PFSK-1 (cell line): ENCODE measurements around the gene MAGI2.

ENCODE experiments used
- FOXP2 ChIP-seq: optimal IDR thresholded peaks from 2 replicates; pipeline ENCODE3; 2011; ENCODE audit warnings: borderline replicate concordance, control low read depth, inconsistent platforms; ENCODE audit not compliant: insufficient read depth; ENCODE audit errors: extremely low read length, extremely low read depth
- POLR2AphosphoS5 ChIP-seq: IDR thresholded peaks from 2 replicates; pipeline ENCODE4 v1.6.1; 2012; ENCODE audit warnings: low read depth, mild to moderate bottlenecking, control low read depth, low read length, moderate library complexity
- SIN3A ChIP-seq: IDR thresholded peaks from 2 replicates; pipeline ENCODE4 v1.6.1; 2012; ENCODE audit warnings: mild to moderate bottlenecking, low read length, moderate library complexity, borderline replicate concordance; ENCODE audit not compliant: insufficient read depth
- TAF1 ChIP-seq: IDR thresholded peaks from 2 replicates; pipeline ENCODE4 v1.6.1; 2012; ENCODE audit warnings: low read length, control low read depth, borderline replicate concordance; ENCODE audit not compliant: insufficient read depth
- TF ChIP-seq, protein P1 (sequence below), 2 experiments: IDR thresholded peaks; 2 replicates each; pipeline versions ENCODE4 v1.6.1 to v1.8.0; 2011 to 2012; ENCODE audit warnings: low read depth in 2 of 2, low read length in 2 of 2, control low read depth in 1 of 2, inconsistent platforms in 1 of 2, mild to moderate bottlenecking in 1 of 2, moderate library complexity in 1 of 2; ENCODE audit not compliant: insufficient read depth in 1 of 2

Gene MAGI2

DNA sequence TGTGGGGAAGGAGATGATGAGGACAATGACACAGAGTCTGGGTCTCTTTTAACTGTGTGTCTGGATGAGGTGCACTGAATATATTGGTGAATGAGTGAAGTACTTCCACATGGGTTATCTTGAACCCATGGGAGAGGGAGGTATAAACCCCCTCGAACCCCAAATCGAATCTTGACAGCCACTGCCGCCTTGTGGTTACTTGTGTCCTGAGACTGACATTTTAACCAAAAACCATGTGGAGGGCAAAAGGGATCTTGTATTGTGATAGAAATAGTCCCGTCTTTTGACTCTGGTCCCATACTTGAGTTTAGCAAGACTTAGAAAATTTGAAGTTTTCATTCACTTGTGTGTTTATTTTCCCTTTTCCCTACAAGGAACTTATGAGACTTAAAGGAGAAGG, 1371.6 kb downstream of the MAGI2 start:
- TF ChIP-seq, protein P1, sequence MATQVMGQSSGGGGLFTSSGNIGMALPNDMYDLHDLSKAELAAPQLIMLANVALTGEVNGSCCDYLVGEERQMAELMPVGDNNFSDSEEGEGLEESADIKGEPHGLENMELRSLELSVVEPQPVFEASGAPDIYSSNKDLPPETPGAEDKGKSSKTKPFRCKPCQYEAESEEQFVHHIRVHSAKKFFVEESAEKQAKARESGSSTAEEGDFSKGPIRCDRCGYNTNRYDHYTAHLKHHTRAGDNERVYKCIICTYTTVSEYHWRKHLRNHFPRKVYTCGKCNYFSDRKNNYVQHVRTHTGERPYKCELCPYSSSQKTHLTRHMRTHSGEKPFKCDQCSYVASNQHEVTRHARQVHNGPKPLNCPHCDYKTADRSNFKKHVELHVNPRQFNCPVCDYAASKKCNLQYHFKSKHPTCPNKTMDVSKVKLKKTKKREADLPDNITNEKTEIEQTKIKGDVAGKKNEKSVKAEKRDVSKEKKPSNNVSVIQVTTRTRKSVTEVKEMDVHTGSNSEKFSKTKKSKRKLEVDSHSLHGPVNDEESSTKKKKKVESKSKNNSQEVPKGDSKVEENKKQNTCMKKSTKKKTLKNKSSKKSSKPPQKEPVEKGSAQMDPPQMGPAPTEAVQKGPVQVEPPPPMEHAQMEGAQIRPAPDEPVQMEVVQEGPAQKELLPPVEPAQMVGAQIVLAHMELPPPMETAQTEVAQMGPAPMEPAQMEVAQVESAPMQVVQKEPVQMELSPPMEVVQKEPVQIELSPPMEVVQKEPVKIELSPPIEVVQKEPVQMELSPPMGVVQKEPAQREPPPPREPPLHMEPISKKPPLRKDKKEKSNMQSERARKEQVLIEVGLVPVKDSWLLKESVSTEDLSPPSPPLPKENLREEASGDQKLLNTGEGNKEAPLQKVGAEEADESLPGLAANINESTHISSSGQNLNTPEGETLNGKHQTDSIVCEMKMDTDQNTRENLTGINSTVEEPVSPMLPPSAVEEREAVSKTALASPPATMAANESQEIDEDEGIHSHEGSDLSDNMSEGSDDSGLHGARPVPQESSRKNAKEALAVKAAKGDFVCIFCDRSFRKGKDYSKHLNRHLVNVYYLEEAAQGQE (IDR thresholded peaks at IDR 0.05; ENCODE audit: insufficient read depth in 1 of 2, low read depth in 2 of 2, low read length in 2 of 2): no peak
- no peak for TF ChIP-seq FOXP2
- no peak for TF ChIP-seq SIN3A
- TF ChIP-seq TAF1: no peak
- TF ChIP-seq POLR2AphosphoS5: no peak

DNA sequence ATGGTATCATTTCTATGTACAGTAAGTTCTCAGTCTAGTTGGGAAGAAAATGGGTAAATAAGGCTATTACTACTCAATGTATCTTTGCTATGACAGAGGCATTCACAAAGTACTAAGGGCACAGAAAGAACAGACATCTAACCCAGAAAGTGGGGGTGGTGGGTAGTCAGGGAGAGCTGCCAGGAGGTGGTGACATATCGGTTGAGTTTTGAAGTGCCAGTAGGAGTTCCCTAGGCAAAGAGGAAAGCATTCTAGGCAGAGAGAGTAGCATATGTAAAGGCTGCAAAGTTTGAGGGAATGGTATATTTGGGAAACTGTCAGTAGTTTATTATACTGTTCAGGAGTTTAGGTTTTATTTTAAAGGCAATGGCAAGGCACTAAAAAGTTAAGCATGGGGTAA, 1372.1 kb downstream of the MAGI2 start:
- TF ChIP-seq SIN3A: no peak
- TF ChIP-seq POLR2AphosphoS5: no peak
- TF ChIP-seq FOXP2: no peak
- TF ChIP-seq, protein P1 (IDR thresholded peaks at IDR 0.05; ENCODE audit: insufficient read depth in 1 of 2, low read depth in 2 of 2, low read length in 2 of 2): no peak
- TF ChIP-seq TAF1: no peak

DNA sequence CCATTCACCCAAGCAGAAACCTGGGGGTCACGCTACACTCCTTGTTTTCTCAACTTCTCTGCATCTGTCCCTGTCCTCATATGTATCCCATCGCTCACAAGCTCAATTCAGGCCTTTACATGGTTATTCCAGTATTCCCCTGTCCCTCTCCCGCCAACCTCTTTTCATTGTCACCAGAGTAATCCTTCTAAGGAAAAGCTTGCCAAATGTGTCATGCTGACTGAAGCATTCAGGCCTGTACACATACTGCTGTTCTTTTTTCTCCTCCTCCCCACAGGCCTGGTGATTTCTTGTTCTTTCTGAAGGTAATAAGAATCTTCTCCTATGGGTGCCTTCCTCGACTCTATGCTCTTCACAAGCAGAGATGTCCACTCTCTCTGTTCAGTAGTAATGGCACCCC, 1372.7 kb downstream of the MAGI2 start:
- TF ChIP-seq SIN3A (no peak), POLR2AphosphoS5 (no peak), TAF1 (no peak), FOXP2 (no peak)
- TF ChIP-seq, protein P1 (IDR thresholded peaks at IDR 0.05; ENCODE audit: insufficient read depth in 1 of 2, low read depth in 2 of 2, low read length in 2 of 2): no peak

DNA sequence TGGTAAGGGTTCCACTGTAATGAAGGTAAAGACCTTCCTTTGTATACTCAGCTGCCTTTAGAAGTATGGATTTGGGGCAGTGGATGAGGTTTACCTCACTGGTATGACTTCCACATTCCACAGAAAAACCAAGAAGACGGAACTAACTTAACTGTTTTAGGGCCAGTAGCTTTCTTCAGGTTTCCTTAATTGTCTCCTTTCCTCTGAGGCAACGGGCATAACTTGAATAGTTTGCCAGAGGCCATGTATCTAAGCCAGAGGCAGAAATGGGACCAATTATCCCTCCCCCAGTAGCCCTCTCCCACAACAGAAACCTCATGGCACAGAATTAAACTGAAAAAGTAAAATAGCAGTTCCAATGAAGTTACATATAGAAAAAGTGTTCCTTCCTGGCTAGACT, 1373.2 kb downstream of the MAGI2 start:
- TF ChIP-seq SIN3A (no peak), POLR2AphosphoS5 (no peak), FOXP2 (no peak), TAF1 (no peak)
- TF ChIP-seq, protein P1 (IDR thresholded peaks at IDR 0.05; ENCODE audit: insufficient read depth in 1 of 2, low read depth in 2 of 2, low read length in 2 of 2): no peak

DNA sequence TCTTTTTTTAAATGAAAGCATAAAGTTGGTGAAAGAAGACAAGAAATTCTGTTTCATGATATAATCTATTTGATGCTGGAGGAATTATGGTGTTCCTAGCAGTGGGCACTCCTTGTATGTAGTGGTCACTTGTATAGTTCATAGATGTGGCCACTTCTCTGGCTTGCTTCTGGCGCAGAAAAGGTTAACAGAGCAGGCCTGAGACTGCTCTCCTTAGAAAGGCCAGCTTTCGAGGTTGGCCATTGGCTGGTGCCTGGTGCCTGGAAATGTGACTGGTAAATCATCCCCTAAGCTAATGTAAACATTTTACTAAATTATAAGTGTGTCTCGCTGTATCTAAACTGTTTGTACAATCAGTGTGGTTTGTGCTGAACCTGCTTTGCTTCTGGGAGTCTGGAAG, 1378.8 kb downstream of the MAGI2 start:
- TF ChIP-seq SIN3A (no peak), FOXP2 (no peak), TAF1 (no peak), POLR2AphosphoS5 (no peak)
- TF ChIP-seq, protein P1 (IDR thresholded peaks at IDR 0.05; ENCODE audit: insufficient read depth in 1 of 2, low read depth in 2 of 2, low read length in 2 of 2): no peak
